C1 segment of cervical spinal cord (tissue), 14 donors: Measurements from ENCODE around the gene IGSF9.
A peak's percentile ranks its signal among the peaks of the same experiment; 100 is the strongest.

Experiments used
- DNase-seq, 14 donors: peaks; one replicate each; lab custom pipeline; 2025; lab: John Stamatoyannopoulos, UW

Gene IGSF9, protein sequence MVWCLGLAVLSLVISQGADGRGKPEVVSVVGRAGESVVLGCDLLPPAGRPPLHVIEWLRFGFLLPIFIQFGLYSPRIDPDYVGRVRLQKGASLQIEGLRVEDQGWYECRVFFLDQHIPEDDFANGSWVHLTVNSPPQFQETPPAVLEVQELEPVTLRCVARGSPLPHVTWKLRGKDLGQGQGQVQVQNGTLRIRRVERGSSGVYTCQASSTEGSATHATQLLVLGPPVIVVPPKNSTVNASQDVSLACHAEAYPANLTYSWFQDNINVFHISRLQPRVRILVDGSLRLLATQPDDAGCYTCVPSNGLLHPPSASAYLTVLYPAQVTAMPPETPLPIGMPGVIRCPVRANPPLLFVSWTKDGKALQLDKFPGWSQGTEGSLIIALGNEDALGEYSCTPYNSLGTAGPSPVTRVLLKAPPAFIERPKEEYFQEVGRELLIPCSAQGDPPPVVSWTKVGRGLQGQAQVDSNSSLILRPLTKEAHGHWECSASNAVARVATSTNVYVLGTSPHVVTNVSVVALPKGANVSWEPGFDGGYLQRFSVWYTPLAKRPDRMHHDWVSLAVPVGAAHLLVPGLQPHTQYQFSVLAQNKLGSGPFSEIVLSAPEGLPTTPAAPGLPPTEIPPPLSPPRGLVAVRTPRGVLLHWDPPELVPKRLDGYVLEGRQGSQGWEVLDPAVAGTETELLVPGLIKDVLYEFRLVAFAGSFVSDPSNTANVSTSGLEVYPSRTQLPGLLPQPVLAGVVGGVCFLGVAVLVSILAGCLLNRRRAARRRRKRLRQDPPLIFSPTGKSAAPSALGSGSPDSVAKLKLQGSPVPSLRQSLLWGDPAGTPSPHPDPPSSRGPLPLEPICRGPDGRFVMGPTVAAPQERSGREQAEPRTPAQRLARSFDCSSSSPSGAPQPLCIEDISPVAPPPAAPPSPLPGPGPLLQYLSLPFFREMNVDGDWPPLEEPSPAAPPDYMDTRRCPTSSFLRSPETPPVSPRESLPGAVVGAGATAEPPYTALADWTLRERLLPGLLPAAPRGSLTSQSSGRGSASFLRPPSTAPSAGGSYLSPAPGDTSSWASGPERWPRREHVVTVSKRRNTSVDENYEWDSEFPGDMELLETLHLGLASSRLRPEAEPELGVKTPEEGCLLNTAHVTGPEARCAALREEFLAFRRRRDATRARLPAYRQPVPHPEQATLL

DNA sequence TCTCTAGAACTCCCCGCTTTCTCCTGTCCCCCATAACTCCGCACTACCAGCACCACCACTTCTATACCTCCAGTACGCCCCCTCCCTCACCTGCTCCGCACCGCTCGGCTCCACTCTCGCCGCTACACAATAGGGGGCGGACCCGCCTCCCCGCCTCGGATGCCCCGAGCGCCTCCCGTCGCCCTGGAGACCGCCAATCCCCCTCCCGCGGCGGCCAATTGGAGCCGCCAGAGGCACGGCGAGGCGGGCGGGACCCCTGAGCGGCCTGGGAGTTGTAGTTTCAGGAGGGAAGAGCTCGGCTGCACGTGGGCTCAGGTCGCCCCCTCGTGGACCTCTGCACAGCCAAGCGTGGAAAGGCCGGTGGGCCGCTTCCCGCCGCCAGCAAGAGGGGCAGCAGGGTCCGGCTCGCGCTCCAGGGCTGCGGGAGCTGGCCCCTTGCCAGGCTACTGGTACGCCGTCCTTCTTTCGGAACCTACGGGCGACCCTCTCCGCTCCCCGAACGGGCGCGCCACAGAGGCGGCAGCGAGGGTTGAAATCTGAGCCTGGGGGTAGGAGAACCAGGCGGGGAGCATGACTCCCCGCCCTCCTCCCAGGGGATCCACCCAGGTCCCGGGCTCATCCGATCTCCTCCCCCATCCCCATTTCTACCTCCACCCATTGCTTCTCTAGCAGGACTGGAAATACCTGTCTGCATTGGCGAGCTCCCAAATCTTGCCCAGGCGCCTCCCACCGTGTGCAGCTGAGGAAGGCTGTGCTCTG is at the start of gene IGSF9:
Gene IGSF9 (minus strand): TSS at position 131 of the 759 bp plus-strand sequence. CDS start 2,159 bp downstream, outside the sequence.
- peak in 9 of 14 donors; percentile 9 to 74 (median 33) for DNase-seq

DNA sequence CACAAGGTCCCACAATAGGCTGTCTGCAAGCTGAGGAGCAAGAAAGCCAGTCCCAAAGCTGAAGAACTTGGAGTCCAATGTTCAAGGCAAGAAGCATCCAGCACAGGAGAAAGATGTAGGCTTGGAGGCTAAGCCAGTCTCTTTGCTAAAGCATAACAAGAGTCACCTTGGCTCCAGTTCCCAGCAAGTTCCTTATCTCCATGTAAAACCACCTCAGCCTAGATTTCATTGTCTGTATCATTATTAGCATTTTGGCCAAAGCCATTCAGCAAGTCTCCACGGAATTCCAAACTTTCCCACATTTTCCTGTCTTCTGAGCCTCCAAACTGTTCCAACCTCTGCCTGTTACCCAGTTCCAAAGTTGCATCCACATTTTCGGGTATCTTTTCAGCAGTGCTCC is 49.5 kb upstream of the IGSF9 start:
- no peak for DNase-seq

DNA sequence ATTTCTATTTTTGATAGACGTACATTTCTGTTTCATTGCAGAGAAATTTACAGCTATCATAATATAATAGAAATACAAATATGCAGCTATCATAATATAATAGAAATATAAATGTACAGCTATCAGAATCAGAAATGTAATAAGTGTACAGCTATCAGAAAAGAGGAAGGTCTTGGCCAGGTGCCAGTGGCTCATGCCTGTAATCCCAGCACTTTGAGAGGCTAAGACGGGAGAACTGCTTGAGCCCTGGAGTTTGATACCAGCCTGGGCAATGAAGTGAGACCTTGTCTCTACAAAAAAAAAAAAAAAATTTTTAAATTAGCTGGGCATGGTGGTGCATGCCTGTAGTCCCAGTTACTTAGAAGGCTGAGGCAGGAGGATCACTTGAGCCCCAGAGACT is 48.5 kb upstream of the IGSF9 start:
- DNase-seq = no peak

DNA sequence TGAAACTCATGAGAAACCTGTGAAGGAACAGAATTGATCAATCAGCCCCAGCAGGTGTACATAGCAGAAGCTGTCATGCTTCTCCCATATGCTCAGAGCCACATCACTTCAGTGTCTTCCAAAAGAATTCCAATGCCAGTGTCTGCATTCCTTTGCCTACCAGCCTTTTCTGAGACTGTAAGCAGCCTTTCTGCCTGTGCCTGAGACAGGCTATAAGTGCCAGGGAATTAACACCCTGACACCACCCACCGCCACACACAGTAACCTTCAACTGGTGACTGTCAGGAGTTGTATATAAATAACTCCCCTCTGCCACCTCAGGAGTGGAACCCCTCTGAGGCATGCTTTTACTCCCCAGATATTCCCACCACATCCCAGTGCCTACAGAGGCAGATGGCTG is 46.7 kb upstream of the IGSF9 start:
- no peak for DNase-seq

DNA sequence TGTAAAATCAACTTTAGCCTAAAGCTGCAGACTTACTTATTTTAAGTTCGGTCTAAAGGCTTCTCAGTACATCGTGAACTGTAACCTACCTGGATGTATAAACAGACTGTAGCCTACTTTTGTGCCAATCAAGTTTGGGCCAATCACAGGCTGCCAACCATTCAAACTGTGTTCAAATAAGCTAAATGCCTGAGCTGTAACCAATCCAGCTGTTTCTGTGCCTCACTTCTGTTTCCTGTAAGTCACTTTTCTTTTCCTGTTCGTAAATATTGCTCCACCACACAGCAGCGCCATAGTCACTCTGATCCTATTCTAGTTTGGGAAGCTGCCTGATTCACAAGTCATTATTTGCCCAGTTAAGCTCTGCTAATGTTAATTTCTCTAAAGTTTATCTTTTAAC is 46.1 kb upstream of the IGSF9 start:
- DNase-seq = no peak

DNA sequence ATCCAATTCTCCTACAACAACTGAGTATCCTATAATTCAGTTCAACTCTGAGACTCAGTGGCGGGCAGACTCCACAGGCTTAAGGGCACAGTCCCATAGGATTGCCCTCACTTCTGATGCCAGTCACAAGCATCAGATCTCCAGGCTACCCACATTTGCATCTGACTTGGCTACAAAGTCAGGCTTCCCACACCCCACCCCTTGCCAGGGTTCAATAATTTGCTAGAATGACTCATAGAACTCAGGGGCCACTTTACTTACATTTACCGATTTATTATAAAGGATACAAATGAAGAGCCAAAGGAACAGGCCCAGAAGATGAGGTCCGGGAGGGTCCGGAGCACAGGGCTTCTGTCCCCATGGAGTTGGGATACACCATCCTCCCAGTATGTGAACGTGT is 44.6 kb upstream of the IGSF9 start:
- no peak for DNase-seq

DNA sequence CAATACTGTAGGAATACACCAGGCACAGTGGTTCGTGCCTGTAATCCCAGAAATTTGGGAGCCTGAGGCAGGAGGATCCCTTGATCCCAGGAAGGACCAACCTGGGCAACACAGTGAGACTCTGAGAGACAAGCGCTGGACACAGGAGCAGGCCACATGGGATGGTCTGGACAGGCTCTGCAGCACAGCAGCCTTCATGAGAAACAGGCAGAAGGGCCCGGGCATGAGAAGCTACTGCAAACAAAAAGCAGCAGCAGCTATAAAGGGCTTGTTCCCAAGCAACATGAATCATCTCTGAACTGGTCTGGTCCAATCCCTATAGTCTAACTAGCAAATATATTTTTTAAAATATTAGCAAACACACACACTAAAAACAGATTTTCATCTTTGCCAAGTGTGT is 44.2 kb upstream of the IGSF9 start:
- DNase-seq = no peak

DNA sequence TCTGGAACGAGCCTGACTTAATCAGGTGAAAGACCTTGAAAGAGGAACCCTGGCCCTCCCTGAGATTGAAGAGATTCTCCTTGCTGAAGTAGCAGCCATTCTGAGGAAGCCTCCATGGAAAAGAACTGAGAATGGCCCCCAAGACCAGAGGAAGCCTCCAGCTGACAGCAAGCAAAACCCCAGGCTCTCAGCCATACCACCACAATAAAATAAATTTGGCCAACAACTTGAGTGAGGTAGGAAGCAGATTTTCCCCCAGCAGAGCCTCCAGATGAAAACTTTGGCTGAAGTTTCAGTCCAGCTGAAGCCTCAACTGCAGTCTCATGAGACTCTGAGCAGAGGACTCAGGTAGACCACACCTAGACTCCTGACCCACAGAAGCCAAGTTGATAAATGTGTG is 42.6 kb upstream of the IGSF9 start:
- DNase-seq = no peak

DNA sequence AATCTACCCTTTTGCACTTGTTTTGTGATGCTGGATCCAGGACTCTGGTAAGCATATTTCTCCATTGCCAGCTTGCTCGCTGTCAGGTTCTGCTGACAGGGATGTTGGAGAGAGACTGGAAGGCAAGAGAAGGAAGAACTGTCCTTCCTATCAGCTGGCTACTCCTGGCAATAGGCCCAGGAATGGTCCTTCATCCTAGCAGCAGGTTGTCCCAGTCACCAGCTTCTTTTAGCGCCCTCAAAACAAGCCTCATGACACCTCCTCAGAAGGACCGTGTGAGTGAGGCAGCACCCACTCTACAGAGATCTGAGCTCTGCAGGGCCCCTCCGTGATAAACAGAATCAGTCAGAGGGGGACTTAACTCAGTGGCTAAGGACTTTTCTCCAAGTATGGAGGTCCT is 41.8 kb upstream of the IGSF9 start:
- no peak for DNase-seq

DNA sequence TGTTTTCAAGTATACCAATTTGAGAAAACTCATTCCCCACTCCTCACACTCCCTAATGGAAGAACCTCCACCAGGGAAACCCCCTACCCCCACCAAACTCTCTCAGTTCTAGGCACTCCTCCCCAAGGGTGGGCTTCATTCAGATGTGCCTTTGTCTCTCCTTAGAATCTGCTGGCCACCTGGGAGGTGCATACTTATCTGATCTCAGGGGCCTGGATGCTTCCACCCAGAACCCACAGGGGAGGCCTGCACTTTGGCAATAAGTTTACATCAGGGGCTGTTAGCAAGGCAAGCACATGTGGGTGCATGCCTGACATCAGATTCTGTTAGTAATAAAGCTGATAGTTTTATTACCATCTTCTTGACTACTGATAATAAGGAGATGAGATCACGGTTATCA is 41.1 kb upstream of the IGSF9 start:
- DNase-seq = no peak

DNA sequence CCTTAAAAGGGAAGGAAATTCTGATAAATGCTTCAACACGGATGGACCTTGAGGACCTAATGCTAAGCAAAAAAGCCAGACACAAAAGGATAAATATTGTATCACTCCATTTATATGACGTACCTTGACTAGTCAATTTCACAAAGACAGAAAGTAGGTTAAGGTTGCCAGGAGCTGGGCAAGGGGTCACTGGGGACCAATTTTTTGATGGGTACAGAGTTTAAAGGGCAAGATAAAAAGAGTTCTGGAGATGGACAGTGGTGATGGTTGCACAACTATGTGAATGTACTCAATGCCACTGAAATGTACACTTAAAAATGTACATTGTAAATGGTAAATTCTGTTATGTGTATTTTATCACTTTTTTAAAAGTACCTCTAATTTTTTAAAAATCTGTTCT is 40.7 kb upstream of the IGSF9 start:
- no peak for DNase-seq

DNA sequence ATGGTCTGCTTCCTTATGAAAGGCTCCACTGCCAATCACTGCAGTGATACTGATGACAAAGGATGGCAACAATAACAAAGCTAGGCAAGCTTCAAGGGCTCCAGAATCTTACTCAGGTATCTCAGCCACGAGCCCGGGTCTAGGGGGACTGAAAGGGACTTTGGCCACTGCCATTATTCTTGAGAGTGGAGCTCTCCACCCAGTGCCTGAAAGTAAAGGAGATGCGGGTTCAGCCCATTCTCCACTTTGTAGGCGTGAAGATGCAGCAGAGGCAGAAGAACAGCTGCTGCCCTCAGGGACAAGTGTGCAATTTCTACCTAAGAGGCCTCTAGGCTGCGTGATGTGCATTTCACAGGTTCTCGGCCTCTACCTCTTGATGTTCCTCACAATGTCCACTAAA is 40.1 kb upstream of the IGSF9 start:
- no peak for DNase-seq

DNA sequence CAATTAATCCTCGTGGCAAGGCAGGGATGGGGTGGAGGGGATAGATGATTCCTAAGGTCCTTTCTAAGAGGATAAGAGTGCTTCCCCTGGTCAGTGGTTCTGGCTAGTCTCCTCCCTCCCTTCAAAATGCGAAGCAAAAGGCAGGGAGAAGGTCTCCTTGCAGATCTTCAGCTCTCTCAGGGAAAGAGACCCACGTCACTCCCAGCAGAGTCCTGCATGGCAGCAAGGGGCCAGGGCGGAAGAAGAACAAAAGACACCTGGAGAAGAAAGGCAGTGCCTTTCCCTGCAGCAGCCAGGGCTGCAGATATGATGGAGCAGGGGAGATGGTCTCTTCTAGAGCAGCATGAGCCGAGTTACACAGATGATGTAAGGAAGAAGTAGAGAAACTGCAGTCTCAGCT is 38.3 kb upstream of the IGSF9 start:
- DNase-seq = no peak

DNA sequence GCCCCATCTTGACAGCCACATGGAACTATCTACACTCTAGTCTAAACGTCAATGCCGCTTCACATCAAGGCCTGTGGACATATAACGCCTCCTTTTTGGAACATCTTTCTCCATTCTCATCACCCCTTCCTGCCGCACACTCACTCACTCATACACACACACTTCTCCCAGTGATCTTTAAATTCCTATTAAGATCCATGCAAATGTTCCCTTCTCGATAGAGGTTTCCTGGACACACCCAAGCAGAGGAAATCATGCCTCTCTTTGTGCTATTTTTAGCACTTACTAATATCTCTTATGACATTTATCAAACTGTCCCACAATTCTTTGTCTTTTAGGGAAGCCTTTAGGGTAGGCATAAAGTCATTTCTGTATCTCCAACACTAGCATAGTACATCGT is 36.9 kb upstream of the IGSF9 start:
- DNase-seq = no peak

DNA sequence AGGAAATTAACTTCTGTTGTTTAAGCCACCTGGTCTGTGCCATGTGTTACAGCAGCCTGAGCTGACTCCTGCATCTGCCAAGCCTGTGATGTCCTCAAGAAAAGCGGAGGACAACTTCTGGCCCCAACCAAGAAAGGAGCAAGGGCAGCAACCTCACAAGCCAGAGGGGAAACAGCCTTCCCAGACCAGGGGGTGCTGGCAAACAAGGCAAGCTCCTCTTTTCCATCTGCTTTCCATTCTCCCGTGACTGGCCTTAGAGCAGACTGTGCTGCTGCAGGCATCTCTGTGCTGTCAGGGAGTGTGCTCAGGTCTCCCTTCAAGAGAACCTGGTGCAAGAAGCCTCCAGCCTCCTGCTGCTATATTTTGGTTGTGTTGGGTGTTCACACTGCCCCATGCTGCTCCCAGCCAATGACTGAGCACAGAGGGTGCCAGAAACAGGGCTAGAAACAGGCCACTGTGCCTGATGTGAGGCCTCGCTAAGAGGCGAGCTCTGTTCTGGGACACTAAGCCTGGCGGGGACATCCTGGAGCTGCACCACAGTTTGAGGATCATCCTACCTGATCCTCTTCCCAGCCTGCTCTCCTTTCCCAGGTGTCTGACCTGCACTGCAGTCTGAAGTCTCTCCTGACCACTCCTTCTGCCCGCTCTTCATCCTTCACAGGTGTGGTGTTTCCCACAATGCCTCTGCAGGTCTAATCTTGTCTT is 36.1 kb upstream of the IGSF9 start:
- DNase-seq = no peak

DNA sequence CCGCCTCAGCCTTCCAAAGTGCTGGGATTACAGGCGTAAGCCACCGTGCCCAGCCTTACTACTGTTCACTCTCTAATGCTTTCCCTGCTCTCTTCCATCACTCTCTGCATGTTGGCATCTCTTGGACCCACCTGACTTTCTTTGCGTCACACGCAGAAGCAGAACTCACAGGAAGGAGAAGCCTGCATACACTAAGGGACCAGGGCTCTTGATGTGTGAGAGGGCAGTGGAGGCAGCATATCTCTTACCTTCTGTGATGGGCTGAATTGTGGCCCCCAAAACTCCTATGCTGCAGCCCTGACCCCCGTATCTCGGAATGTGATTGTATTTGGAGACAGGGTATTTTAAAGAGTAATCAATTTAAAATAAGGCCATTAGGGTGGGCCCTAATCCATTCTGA is 35.4 kb upstream of the IGSF9 start:
- no peak for DNase-seq

DNA sequence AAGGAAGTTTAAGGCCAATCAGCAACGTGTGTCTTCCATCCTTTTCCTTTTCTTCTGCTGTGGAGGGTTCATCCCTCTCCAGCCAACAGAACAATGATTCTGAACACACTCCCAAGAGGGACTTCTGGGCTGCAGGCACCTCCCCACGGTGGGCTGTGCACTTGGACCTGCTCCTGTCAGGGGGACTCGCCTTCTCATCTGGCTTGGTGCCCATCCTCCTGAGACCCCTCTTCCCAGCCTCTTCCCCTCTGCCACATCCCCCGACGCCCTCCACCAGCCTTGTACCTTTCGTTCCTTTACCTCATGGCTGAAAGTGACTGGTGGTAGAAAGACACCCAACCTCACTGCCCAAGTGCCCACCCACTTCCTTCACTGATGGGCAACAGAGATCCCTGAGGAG is 34.7 kb upstream of the IGSF9 start:
- no peak for DNase-seq

DNA sequence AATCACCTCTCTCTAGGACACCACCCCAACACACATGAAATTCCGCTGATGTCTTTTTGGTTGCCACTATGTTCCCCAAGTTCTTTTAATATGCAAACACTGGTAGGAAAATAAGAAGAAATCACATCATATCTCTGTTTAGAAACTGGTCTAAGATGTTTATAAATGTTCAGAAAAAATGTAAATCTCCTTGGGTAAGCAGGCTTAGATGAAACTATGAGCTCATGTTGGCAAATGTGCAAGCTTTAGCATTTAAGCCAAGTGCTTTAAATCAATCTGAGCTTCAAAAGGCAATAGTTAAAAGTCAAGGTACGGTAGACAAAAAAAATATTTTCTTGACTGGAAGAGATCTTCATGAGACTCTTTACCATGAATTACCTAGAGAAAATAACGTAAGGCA is 33.8 kb upstream of the IGSF9 start:
- DNase-seq = no peak

DNA sequence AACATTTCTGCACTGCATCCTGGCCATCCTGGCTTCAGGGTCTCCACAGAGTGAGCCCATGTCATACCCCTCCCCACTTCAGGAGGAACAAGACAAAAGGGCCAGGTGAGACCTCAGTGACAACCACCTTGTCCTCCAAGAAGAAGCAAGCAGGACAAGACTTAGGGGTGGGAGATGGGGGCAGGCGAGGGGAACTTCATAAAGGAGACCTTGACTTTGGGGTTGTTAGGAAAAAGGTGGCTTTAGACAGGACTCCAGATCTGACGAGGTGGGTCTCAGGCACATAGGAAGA is 32.6 kb upstream of the IGSF9 start:
- DNase-seq = no peak

DNA sequence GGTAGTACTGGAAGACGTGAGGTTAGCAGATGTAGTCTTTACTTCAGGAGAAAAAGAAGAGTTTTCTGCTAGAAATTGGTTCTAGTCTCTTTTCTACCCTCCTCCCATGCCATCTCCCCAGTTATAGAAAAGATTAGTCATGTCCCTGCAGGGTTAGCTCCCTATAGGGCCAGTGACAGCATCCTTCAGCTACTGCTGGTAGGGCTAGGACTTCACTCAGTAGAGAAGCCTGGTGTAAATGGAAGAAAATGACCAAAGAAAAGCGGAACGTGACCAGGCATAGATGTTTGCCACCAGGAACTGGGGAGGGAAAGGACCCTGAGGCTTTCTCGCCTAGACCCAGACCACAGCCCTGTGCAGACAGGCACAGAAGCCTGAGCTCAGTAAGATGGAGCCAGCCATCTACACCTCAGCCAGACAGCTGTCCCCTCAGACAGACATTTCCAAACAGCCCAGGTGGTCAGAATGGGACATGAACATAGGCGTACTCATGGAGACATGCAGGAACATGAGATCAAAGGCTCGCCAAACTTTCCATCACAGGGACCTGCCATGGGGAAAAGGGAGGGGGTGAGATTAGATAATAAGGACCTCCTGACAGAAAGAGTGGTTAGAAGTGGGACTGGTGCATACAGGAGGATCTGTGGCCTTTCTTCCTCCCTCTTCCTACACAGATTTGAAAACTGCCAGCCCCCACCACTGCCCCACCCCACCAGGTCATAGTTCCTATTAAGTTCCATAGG is 32.1 kb upstream of the IGSF9 start:
- no peak for DNase-seq
